ENCODE results near the gene KCNAB2.

DNA sequence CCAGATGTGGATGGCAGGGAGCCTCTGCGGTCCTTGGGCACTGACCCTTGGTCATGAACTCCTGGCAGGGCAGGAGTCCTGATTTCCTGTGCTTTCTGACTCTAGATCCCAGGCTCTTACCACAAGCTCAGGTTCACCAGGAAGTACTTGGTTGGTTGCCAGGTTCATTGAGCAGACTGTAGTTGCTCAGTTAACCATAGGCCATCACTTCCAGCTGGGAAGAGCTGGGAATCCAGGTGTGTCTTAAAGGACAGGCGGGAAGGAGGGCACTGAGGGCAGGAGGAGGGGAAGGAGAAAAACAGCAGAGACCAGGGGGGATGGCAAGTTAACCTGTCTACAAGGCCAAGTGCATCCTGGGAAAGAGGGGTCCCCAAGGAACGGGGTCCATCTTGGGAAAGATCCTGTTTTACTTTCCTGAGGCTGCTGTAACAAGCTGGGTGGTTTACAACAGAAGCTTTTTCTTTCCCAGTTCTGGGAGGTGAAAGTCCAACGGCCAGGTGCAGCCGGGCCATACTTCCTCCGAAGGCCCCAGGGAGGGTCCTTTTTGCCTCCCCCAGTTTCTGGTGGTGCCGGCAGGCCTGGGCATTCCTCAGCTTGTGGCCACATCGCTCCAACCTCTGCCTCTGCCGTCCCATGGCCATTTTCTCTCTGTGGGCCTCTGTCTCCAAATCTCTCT lies 11.6 kb downstream of the KCNAB2 start:
- TF ChIP-seq, protein P1, sequence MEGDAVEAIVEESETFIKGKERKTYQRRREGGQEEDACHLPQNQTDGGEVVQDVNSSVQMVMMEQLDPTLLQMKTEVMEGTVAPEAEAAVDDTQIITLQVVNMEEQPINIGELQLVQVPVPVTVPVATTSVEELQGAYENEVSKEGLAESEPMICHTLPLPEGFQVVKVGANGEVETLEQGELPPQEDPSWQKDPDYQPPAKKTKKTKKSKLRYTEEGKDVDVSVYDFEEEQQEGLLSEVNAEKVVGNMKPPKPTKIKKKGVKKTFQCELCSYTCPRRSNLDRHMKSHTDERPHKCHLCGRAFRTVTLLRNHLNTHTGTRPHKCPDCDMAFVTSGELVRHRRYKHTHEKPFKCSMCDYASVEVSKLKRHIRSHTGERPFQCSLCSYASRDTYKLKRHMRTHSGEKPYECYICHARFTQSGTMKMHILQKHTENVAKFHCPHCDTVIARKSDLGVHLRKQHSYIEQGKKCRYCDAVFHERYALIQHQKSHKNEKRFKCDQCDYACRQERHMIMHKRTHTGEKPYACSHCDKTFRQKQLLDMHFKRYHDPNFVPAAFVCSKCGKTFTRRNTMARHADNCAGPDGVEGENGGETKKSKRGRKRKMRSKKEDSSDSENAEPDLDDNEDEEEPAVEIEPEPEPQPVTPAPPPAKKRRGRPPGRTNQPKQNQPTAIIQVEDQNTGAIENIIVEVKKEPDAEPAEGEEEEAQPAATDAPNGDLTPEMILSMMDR (conservative IDR thresholded peaks at IDR 0.05; ENCODE audit: low read length) = no peak
- TF ChIP-seq EZH2phosphoT487 (IDR thresholded peaks at IDR 0.05; ENCODE audit: borderline replicate concordance) = no peak
